NCI-H1105 (cell line): ENCODE results near the gene UBE2O.
A peak's percentile ranks its signal among the peaks of the same experiment; 100 is the strongest.
"Not testable (repeated sequence)": the region's sequence is repeated elsewhere in the genome, so short reads cannot be mapped to it uniquely, and the experiment has no call there.

Experiments
- DNase-seq: peaks from one replicate; lab custom pipeline; 2025; lab: John Stamatoyannopoulos, UW

The UBE2O gene

GRCh38 chr17:76370261-76370993, 82.5 kb downstream of the UBE2O start:
- DNase-seq, result no peak

- DNase-seq, result no peak
These were observed 83.1 kb downstream of the UBE2O start for GRCh38 chr17:76369804-76370203.

- DNase-seq, result no peak
These were observed 83.6 kb downstream of the UBE2O start for GRCh38 chr17:76369379-76369778.

GRCh38 chr17:76368545-76368944, 84.4 kb downstream of the UBE2O start:
- DNase-seq, result no peak

- no peak for DNase-seq
These were observed 85.3 kb downstream of the UBE2O start for GRCh38 chr17:76367642-76368041.

GRCh38 chr17:76366247-76366646, 86.7 kb downstream of the UBE2O start:
- DNase-seq, result no peak

- DNase-seq, result no peak
These were observed 87.6 kb downstream of the UBE2O start for GRCh38 chr17:76365256-76365903.

- no peak for DNase-seq
These were observed 89.7 kb downstream of the UBE2O start for GRCh38 chr17:76363107-76363842.

GRCh38 chr17:76360461-76360860, 92.5 kb downstream of the UBE2O start:
- DNase-seq, result no peak

- not testable (repeated sequence) for DNase-seq
These were observed 93.2 kb downstream of the UBE2O start for GRCh38 chr17:76359776-76360175.

GRCh38 chr17:76359375-76359774, 93.6 kb downstream of the UBE2O start:
- DNase-seq, result no peak

- DNase-seq, result no peak
These were observed 95.3 kb downstream of the UBE2O start for GRCh38 chr17:76357597-76358158.

GRCh38 chr17:76356803-76357456, 96.0 kb downstream of the UBE2O start:
- no peak for DNase-seq

- DNase-seq, result no peak
These were observed 98.1 kb downstream of the UBE2O start for GRCh38 chr17:76354747-76355310.

- DNase-seq, result no peak
These were observed 98.6 kb downstream of the UBE2O start for GRCh38 chr17:76354317-76354729.

GRCh38 chr17:76353599-76354316, 99.2 kb downstream of the UBE2O start, which contains the start of gene PRPSAP1:
Gene PRPSAP1, minus strand, starts transcription at chr17:76353916. Its CDS starts 213 bp downstream, at chr17:76353703.
- peak; percentile 92 for DNase-seq

- DNase-seq, result no peak
These were observed 99.9 kb downstream of the UBE2O start for GRCh38 chr17:76353004-76353598.

- no peak for DNase-seq
These were observed 101.4 kb downstream of the UBE2O start for GRCh38 chr17:76351526-76352071.

GRCh38 chr17:76350463-76350862, 102.5 kb downstream of the UBE2O start:
- no peak for DNase-seq

GRCh38 chr17:76346936-76347335, 106.0 kb downstream of the UBE2O start:
- DNase-seq, result not testable (repeated sequence)
